Smooth muscle cell of the brain vasculature (primary cell): ENCODE results near the gene ALPP.
"Not testable (repeated sequence)": the region's sequence is repeated elsewhere in the genome, so short reads cannot be mapped to it uniquely, and the experiment has no call there.

Experiments used
- DNase-seq: peaks from one replicate; pipeline ENCODE4 v3.0.0-alpha.2; 2012; ENCODE audit warnings: low read depth, low spot score

ALPP gene

GRCh38 chr2:232341061-232341738, 37.4 kb upstream of the ALPP start:
- DNase-seq: no peak

- DNase-seq: no peak
Measured at GRCh38 chr2:232341739-232342126, 36.8 kb upstream of the ALPP start.

- no peak for DNase-seq
Measured at GRCh38 chr2:232342635-232343565, 35.7 kb upstream of the ALPP start.

GRCh38 chr2:232343821-232344220, 34.7 kb upstream of the ALPP start:
- DNase-seq: no peak

- DNase-seq: no peak
Measured at GRCh38 chr2:232345251-232345650, 33.3 kb upstream of the ALPP start.

GRCh38 chr2:232347369-232347768, 31.2 kb upstream of the ALPP start:
- DNase-seq: no peak

- no peak for DNase-seq
Measured at GRCh38 chr2:232348936-232349335, 29.6 kb upstream of the ALPP start.

GRCh38 chr2:232349546-232349945, 29.0 kb upstream of the ALPP start:
- no peak for DNase-seq

- DNase-seq: no peak
Measured at GRCh38 chr2:232349946-232350635, 28.5 kb upstream of the ALPP start.

GRCh38 chr2:232350804-232351685, 27.5 kb upstream of the ALPP start:
- DNase-seq: no peak

GRCh38 chr2:232351686-232352510, 26.7 kb upstream of the ALPP start:
- DNase-seq: no peak

- no peak for DNase-seq
Measured at GRCh38 chr2:232352511-232353091, 25.9 kb upstream of the ALPP start.

- DNase-seq: no peak
Measured at GRCh38 chr2:232353096-232353495, 25.5 kb upstream of the ALPP start.

GRCh38 chr2:232353660-232354059, 24.9 kb upstream of the ALPP start:
- no peak for DNase-seq

GRCh38 chr2:232354069-232354468, 24.5 kb upstream of the ALPP start:
- DNase-seq: no peak

GRCh38 chr2:232361646-232362045, 16.9 kb upstream of the ALPP start:
- no peak for DNase-seq

GRCh38 chr2:232362174-232362900, 16.2 kb upstream of the ALPP start:
- DNase-seq: no peak

- DNase-seq: not testable (repeated sequence)
Measured at GRCh38 chr2:232363064-232363783, 15.3 kb upstream of the ALPP start.
